Superior temporal gyrus (tissue), 1 donor: ENCODE data around the gene ZKSCAN7.
"Not testable (repeated sequence)": the region's sequence is repeated elsewhere in the genome, so short reads cannot be mapped to it uniquely, and the experiment has no call there.

Source experiments
- DNase-seq: peaks from one replicate; pipeline ENCODE4 v3.0.0-alpha.2; 2016; ENCODE audit errors: extremely low spot score

The ZKSCAN7 gene

DNA sequence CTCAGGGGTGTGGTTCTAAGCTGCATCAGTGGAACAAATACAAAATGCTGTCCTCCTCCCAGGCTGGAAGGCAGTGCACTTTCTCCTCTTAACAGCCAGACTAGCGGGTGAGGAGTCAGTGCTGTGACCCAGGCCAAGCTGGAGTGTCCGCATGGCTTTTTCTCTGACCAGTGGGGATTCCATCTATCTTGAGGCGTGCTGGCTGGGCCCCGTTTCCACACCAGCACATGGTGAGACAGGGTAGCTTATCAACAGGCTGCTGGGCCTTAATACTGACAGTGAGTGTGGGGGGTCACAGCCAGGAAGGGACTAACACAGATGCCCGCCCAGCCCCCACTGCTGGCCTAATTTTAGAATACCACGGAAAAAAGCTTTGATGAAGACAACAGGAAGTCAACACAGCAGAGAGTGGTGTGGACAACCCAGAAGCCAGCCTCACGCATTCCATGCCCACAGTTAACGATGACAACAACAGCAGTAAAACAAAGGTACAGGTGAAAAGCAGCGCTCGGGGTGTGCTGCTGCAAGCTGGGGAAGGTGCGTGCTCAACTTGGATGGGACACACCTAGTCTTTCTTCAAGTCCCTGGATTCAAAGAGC, 22.5 kb downstream of the ZKSCAN7 start:
- not testable (repeated sequence) for DNase-seq

- DNase-seq: not testable (repeated sequence)
These were observed 23.3 kb downstream of the ZKSCAN7 start for GRCh38 chr3:44578316-44578715.

DNA sequence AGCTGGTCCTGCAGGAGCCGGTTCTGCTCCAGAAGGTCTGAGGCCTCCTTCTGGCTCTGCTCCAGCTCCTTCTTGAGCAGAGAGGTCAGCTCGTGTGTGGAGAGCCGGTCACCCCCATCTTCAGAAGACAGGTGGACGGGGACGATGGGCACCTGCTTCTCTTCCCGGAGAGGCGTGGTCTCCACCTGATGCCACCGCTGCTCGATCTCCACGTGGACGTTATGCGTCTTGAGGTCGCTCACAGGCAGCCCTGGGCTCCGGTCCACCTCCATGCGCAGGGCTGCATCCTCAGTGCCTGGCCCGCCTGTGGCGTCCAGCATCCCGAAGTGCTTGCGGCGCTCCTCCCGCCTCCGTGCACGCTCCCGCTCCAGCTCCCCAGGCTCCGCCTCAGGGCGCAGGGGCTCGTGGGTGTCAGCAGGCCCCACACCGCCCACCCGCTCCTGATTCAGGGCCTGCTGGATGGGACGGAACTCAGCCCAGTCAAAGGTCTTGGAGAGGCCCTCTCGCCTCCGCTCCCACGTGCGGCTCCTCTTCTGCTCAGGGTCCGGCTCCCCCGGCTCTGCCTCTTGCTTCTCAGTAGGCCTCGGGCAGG, 24.0 kb downstream of the ZKSCAN7 start:
- not testable (repeated sequence) for DNase-seq

- DNase-seq: not testable (repeated sequence)
These were observed 24.8 kb downstream of the ZKSCAN7 start for GRCh38 chr3:44579749-44580148.

- DNase-seq: not testable (repeated sequence)
These were observed 26.0 kb downstream of the ZKSCAN7 start for GRCh38 chr3:44580971-44581370.

DNA sequence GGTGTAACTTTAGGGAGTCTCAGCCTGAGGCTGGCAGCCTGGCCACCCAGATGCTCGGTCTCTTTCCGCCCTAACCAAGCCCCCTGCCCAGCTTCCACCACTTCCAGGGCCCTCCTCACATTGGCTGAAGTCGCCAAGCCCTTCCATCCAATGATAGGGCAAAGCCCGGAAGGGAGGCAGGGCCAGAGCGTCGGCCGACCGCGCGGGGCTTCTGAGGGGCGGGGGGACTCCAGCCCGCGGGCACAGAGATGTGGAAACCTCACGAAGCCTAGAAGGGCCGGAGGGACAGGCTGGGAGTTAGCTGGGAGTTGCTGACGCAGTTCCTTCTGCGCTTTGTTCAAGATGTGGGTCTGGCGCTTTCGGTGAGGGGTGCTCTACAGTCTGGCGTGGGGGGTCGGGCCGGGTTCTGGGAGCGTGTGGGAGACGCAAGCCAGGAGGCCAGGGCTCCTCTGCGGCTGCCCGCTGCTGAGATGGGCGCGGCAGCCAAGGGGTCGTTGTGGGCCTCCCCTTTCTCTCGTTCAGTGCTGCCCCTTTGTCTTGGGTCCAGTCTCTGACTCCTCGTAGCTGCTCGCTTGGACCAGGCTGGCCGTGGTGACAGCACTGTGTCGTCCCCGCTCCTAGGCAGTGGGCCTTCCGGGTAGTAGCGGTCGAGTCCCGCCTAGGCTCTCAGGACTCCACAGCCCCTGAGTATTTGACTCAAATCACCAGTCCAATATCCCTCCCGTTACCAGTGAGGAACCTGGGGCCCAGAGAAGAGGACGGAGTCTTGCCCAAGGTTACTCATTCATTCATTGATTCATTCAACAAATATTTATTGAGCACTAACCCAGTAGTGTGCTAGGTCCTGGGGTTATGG, 29.9 kb downstream of the ZKSCAN7 start, which contains the start of gene ZNF660:
Gene ZNF660, plus strand, starts transcription at position 319 of the 856 bp plus-strand sequence. CDS start 9,230 bp downstream, outside the sequence.
- DNase-seq: peak; percentile 70

DNA sequence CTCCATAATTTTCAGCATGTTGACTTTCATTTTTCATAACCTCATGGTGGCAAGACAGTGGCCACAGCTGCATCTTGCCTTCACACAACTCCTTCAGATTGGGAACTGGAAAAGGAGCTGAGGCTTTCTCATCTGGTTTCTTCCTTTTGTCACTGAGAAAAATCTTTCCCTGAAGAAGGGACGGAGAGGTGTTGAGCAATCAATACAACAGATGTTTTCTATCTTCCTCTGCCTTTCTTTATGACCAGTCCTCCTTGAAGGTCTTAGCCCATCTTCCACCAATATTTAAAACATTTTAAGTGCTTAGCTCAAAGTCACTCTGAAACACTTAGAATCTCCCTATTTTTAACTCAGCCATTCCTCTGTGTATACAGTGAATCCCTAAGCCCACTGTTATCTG, 41.6 kb downstream of the ZKSCAN7 start:
- DNase-seq: no peak

DNA sequence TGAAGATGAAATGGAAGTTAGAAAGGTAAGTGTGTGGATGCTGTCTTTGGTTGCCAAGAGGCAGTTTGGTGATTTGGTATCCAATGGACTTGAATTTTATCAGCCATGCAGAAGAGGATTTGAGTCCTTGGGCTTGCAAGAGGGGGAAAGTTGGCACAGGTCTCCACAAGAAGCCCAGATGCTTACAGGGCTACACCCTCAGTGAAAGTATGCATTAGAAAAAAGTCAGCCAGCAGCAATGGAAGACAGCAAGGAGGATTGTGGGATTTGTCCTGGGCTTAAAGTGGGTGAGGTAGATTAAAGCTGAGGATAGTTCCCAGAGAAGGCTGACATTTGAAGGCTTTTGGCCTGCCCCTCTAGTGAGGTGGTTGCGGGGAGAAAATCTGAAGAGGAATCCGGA, 46.8 kb downstream of the ZKSCAN7 start:
- no peak for DNase-seq

GRCh38 chr3:44612678-44613077, 57.7 kb downstream of the ZKSCAN7 start:
- no peak for DNase-seq
